ENCODE data around the gene ANO1. TPM values are rescaled to one million over a fixed set of nuclear protein-coding genes. Genes with fewer than 3 reads are reported as not detected.

The ANO1 gene
- total RNA-seq, 4 donors from 2014 or later, result 87.7 to 133 (median 108) TPM

DNA sequence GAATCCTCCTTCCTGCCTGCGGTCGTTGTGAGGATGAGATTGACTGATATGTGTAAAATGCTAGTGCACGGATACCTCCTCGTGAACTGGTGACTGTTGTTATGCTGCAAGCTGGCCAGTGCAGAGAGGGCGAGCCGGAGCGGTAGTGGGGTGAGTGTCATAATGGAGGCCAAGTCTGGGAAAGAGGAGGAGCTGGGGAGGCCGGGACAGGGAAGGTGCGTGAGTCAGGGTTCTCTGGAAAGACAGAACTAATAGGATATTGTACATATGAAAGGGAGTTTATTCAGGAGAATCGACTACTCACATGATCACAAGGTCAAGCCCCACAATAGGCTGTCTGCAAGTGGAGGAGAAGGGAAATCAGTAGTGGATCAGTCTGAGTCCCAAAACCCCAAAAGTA is 68.2 kb downstream of the ANO1 start:
- Histone ChIP-seq H3K9me3 (no peaks in the 10 kb centered on the region), H3K4me1 (peaks cover 16% of the 10 kb centered on the region), H3K27ac (no peak overlapping the region), H3K36me3 (no peaks in the 10 kb centered on the region), H3K4me3 (no peak overlapping the region), H3K27me3 (peaks cover 28% of the 10 kb centered on the region)
- WGBS, result 71% methylated on average over 10 of the region's 10 CpGs
- TF ChIP-seq POLR2A (IDR thresholded peaks at IDR 0.05), result no peak
- TF ChIP-seq EP300 (IDR thresholded peaks at IDR 0.05), result no peak
- TF ChIP-seq, protein P1, sequence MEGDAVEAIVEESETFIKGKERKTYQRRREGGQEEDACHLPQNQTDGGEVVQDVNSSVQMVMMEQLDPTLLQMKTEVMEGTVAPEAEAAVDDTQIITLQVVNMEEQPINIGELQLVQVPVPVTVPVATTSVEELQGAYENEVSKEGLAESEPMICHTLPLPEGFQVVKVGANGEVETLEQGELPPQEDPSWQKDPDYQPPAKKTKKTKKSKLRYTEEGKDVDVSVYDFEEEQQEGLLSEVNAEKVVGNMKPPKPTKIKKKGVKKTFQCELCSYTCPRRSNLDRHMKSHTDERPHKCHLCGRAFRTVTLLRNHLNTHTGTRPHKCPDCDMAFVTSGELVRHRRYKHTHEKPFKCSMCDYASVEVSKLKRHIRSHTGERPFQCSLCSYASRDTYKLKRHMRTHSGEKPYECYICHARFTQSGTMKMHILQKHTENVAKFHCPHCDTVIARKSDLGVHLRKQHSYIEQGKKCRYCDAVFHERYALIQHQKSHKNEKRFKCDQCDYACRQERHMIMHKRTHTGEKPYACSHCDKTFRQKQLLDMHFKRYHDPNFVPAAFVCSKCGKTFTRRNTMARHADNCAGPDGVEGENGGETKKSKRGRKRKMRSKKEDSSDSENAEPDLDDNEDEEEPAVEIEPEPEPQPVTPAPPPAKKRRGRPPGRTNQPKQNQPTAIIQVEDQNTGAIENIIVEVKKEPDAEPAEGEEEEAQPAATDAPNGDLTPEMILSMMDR (IDR thresholded peaks at IDR 0.05), result no peak
- no peak for TF ChIP-seq POLR2AphosphoS5 (IDR thresholded peaks at IDR 0.05)
- DNase-seq (ENCODE audit: low spot score in 2 of 2), result no peak

DNA sequence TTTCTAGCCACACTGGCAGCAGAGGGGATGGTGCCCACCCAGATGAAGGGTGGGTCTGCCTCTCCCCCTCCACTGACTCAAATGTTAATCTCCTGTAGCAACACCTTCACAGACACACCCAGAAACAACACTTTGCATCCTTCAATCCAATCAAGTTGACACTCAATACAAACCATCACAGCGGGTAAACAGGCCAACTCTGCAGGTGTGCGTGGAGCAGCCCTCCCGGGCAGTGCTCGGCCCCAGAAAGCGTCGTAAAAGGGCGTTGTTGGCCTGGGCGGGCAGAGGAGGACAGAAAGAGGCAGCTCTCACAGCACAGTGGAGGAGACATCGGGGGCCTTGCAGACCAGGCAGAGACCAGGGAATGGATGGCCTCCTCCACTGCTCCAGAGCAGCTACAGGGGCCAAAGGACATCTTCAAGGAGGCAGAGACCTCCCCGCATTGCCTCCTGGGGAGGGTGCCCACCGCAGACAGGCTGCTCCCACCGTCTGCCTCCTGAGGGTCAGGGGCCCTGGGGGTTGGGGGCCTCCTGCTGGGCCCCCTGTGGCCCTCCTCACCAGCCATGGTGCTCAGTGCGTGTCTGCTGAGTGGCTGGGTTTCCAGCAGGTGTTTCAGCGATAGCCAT is 68.9 kb downstream of the ANO1 start:
- H3K9me3 ChIP-seq, result no peaks in the 10 kb centered on the region
- no peak for DNase-seq (ENCODE audit: low spot score in 2 of 2)
- no peak overlapping the region for H3K4me3 ChIP-seq
- peaks cover 26% of the 10 kb centered on the region for H3K27me3 ChIP-seq
- 73% methylated on average over 9 of the region's 14 CpGs for WGBS
- H3K27ac ChIP-seq, result no peak overlapping the region
- TF ChIP-seq POLR2A (IDR thresholded peaks at IDR 0.05) (no peak), EP300 (IDR thresholded peaks at IDR 0.05) (no peak), POLR2AphosphoS5 (IDR thresholded peaks at IDR 0.05) (no peak)
- TF ChIP-seq, protein P1 (IDR thresholded peaks at IDR 0.05), result no peak
- peaks cover 9% of the 10 kb centered on the region for H3K4me1 ChIP-seq
- H3K36me3 ChIP-seq, result no peaks in the 10 kb centered on the region

DNA sequence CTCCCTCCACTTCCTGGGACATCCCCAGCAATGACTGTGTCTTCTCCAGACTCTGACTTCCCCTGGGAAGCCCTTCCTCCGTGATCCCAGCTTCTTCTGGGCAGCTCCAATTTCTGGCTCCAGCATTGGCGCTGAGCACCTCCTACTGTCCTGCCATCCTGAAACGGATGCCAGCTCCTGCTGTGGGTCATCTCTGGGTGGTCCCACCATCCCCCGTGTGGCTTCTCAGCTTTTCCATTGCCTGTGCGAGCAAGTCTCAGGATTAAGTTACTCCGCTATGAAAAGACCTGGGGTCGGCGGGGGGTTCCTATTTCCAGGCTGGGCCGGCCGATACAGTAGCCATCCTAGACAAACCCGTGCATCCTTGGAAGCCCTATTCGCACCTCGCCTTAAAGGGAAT is 69.6 kb downstream of the ANO1 start:
- Histone ChIP-seq H3K36me3 (no peaks in the 10 kb centered on the region), H3K9me3 (no peaks in the 10 kb centered on the region), H3K4me1 (peaks cover 5% of the 10 kb centered on the region), H3K27me3 (peaks cover 20% of the 10 kb centered on the region), H3K4me3 (no peak overlapping the region), H3K27ac (no peak overlapping the region)
- TF ChIP-seq POLR2A (IDR thresholded peaks at IDR 0.05) (no peak), EP300 (IDR thresholded peaks at IDR 0.05) (no peak), POLR2AphosphoS5 (IDR thresholded peaks at IDR 0.05) (no peak)
- TF ChIP-seq, protein P1 (IDR thresholded peaks at IDR 0.05), result no peak
- DNase-seq (ENCODE audit: low spot score in 2 of 2), result no peak
- WGBS, result 76% methylated on average over 5 of the region's 13 CpGs

DNA sequence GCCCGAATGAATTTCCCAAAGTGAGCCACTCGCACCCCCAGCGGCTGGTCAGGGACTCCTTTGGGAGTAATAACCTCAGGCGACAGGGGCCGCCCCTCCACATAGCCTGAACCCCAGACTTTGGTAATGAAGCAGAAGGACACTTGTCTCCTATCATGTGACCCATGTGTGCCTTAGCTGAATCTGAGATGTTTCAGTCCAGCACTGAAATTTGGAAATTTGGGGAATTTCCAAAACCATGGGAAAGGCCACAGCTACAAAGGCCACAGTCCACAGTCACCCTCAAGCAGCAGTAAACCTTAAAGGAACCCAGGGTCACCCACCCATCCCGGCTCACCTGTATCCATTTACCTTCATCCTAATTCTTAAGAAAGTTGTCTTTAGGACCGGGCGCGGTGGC is 73.6 kb downstream of the ANO1 start:
- TF ChIP-seq EP300 (IDR thresholded peaks at IDR 0.05), result no peak
- Histone ChIP-seq H3K9me3 (no peaks in the 10 kb centered on the region), H3K4me3 (no peak overlapping the region), H3K27me3 (peaks cover 8% of the 10 kb centered on the region), H3K36me3 (peaks cover 6% of the 10 kb centered on the region), H3K27ac (no peak overlapping the region), H3K4me1 (peaks cover 24% of the 10 kb centered on the region)
- WGBS, result 95% methylated on average over 9 of the region's 9 CpGs
- DNase-seq (ENCODE audit: low spot score in 2 of 2), result no peak

DNA sequence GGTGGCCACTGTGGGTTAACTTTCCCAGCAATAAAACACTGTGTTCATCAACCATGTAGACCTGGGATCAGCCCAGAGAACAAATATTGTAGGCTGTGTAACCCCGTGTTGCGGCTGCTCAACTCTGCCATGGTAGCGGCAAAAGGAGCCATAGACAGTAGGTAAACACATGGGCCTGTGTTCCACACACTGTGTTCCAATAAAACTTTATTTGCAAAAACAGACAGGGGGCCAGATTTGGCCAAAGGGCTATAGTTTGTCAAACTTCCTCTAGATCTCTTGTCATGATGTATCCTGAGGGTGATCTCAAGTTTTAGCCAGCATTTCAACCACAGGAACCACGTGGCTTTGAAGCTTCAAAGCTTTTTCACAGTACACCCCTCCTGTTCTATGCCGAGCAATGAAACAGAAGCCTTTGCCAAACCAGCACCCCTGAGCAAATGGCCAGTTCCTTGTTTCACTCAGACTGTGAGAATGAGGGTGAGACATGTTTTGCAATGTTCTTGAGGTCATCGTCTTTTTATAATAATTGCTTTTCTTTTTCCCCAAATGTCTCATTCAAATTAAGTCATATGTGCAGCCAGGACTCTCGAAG is 75.1 kb downstream of the ANO1 start:
- no peak overlapping the region for H3K27ac ChIP-seq

More for the DNA sequence above, 75.1 kb downstream of the ANO1 start:
- H3K27me3 ChIP-seq, result no peaks in the 10 kb centered on the region
- H3K36me3 ChIP-seq, result peaks cover 6% of the 10 kb centered on the region
- H3K4me3 ChIP-seq, result no peak overlapping the region
- TF ChIP-seq POLR2A (IDR thresholded peaks at IDR 0.05) (no peak), POLR2AphosphoS5 (IDR thresholded peaks at IDR 0.05) (no peak), EP300 (IDR thresholded peaks at IDR 0.05) (no peak)
- TF ChIP-seq, protein P1 (IDR thresholded peaks at IDR 0.05), result no peak
- 82% methylated on average over 7 of the region's 7 CpGs for WGBS
- DNase-seq (ENCODE audit: low spot score in 2 of 2), result no peak
- no peaks in the 10 kb centered on the region for H3K9me3 ChIP-seq
- H3K4me1 ChIP-seq, result peaks cover 25% of the 10 kb centered on the region
